ENCODE data around the gene CACNB2.

GRCh38 chr10:18532881-18533535 is 392.8 kb downstream of the CACNB2 start:
- no peak for TF ChIP-seq MYC (IDR thresholded peaks at IDR 0.05; ENCODE audit: low read depth, low read length)
- TF ChIP-seq CTCF (IDR thresholded peaks at IDR 0.05; ENCODE audit: extremely low read depth in 1 of 2, insufficient read depth in 1 of 2, low read depth in 1 of 2, low read length in 2 of 2) = no peak
- no peak for TF ChIP-seq EZH2 (IDR thresholded peaks at IDR 0.05; ENCODE audit: borderline replicate concordance, low read depth, low read length, severe bottlenecking)
- no peak for TF ChIP-seq FOS (IDR thresholded peaks at IDR 0.05; ENCODE audit: borderline replicate concordance, insufficient read depth, low read length)

All from endothelial cell of umbilical vein (primary cell).